IMR-90 (cell line): ENCODE measurements around the gene MYBPHL. TPM values are rescaled to one million over a fixed set of nuclear protein-coding genes. Genes with fewer than 3 reads are reported as not detected.

Experiments used
- ATAC-seq: fragments of 200-7000 bp; cut with Tn5 transposase; 2 replicates; pipeline ENCODE4 v1.9.1; 2020; ENCODE audit warnings: low read depth, mild to moderate bottlenecking, moderate library complexity
- BruUV-seq: library from RNA; stranded (reverse); fragments of 400-500 nt; replicated peaks from 2 replicates; lab custom pipeline; 2021; lab: Mats Ljungman, UMichigan
- CTCF ChIA-PET: fragments of 300-600 bp; formaldehyde crosslinking; extraction: SDS; loops from one replicate; lab custom pipeline; 2021; ENCODE audit warnings: antibody characterized with exemption; lab: Yijun Ruan, JAX
- POLR2A ChIA-PET: fragments of 300-600 bp; sonication (Branson Sonifier 250); formaldehyde crosslinking; loops from one replicate; lab custom pipeline; 2022; ENCODE audit warnings: antibody characterized with exemption; ENCODE audit not compliant: unreplicated experiment; lab: Charles Lee
- DNase-seq: peaks from one replicate; pipeline ENCODE4 v3.0.0; 2013
- H2AFZ ChIP-seq: replicated peaks from 2 replicates; pipeline ENCODE3; 2013; ENCODE audit warnings: low read length, mild to moderate bottlenecking; ENCODE audit not compliant: poor library complexity
- H2AK5ac ChIP-seq: 2 replicates; pipeline ENCODE4 v1.6.1; 2013; ENCODE audit warnings: low read depth, low read length, inconsistent platforms
- H2AK9ac ChIP-seq: replicated peaks from 2 replicates; pipeline ENCODE3; 2013; ENCODE audit warnings: mild to moderate bottlenecking, low read depth, low read length, moderate library complexity; ENCODE audit not compliant: poor library complexity
- H2BK120ac ChIP-seq: 2 replicates; pipeline ENCODE4 v1.6.1; 2013; ENCODE audit warnings: low read depth, low read length, inconsistent platforms
- H2BK15ac ChIP-seq: 3 replicates; pipeline ENCODE4 v1.6.1; 2013; ENCODE audit warnings: low read depth, low read length, inconsistent platforms
- H2BK20ac ChIP-seq: 2 replicates; pipeline ENCODE4 v1.6.1; 2013; ENCODE audit warnings: low read depth, mild to moderate bottlenecking, inconsistent platforms, low read length, moderate library complexity
- H2BK5ac ChIP-seq: 2 replicates; pipeline ENCODE4 v1.6.1; 2013; ENCODE audit warnings: mild to moderate bottlenecking, low read depth, low read length, inconsistent platforms; ENCODE audit not compliant: poor library complexity, severe bottlenecking
- H3K14ac ChIP-seq: replicated peaks from 2 replicates; pipeline ENCODE4 v1.6.1; 2013; ENCODE audit warnings: low read depth, low read length, inconsistent platforms
- H3K18ac ChIP-seq: 2 replicates; pipeline ENCODE4 v1.6.1; 2013; ENCODE audit warnings: low read depth, low read length, control low read depth
- H3K23ac ChIP-seq: 2 replicates; pipeline ENCODE4 v1.6.1; 2013; ENCODE audit warnings: low read depth, low read length, inconsistent platforms
- H3K27ac ChIP-seq: 2 replicates; pipeline ENCODE4 v1.5.1; 2013; ENCODE audit warnings: mild to moderate bottlenecking, control low read depth, low read length; ENCODE audit not compliant: insufficient read depth
- H3K27me3 ChIP-seq: 2 replicates; pipeline ENCODE4 v1.6.1; 2013; ENCODE audit warnings: low read length; ENCODE audit not compliant: control insufficient read depth, insufficient read depth
- H3K36me3 ChIP-seq: 2 replicates; pipeline ENCODE4 v1.6.1; 2013; ENCODE audit warnings: low read length, mixed read lengths; ENCODE audit not compliant: control insufficient read depth, insufficient read depth
- H3K4ac ChIP-seq: 2 replicates; pipeline ENCODE4 v1.6.1; 2013; ENCODE audit warnings: low read depth, low read length, inconsistent platforms
- H3K4me1 ChIP-seq: 2 replicates; pipeline ENCODE4 v1.6.1; 2013; ENCODE audit warnings: low read length, mixed read lengths; ENCODE audit not compliant: control insufficient read depth, insufficient read depth
- H3K4me2 ChIP-seq: 2 replicates; pipeline ENCODE4 v1.6.1; 2013; ENCODE audit warnings: low read depth, mild to moderate bottlenecking, control low read depth, low read length, moderate library complexity
- H3K4me3 ChIP-seq: 2 replicates; pipeline ENCODE4 v1.5.1; 2013; ENCODE audit warnings: low read depth, mild to moderate bottlenecking, control low read depth, low read length, moderate library complexity; ENCODE audit not compliant: insufficient read depth
- H3K56ac ChIP-seq: 2 replicates; pipeline ENCODE4 v1.6.1; 2013; ENCODE audit warnings: low read length, inconsistent platforms; ENCODE audit not compliant: insufficient read depth; ENCODE audit errors: extremely low read depth
- H3K79me1 ChIP-seq, 2 experiments: 2 replicates each; pipeline ENCODE4 v1.6.1; 2013; ENCODE audit warnings: low read length in 2 of 2, inconsistent platforms in 1 of 2, low read depth in 1 of 2
- H3K9ac ChIP-seq: 2 replicates; pipeline ENCODE4 v1.6.1; 2013; ENCODE audit warnings: low read depth, low read length, control low read depth
- H3K9me1 ChIP-seq: 2 replicates; pipeline ENCODE4 v1.6.1; 2013; ENCODE audit warnings: low read length, inconsistent platforms; ENCODE audit not compliant: insufficient read depth
- H3K9me3 ChIP-seq: 2 replicates; pipeline ENCODE4 v1.6.1; 2013; ENCODE audit warnings: low read length; ENCODE audit not compliant: control insufficient read depth, insufficient read depth
- H4K20me1 ChIP-seq: 2 replicates; pipeline ENCODE4 v1.6.1; 2013; ENCODE audit warnings: low read length, inconsistent platforms; ENCODE audit not compliant: insufficient read depth
- H4K5ac ChIP-seq: 2 replicates; pipeline ENCODE4 v1.6.1; 2013; ENCODE audit warnings: mild to moderate bottlenecking, low read depth, low read length, control low read depth
- H4K8ac ChIP-seq, 2 experiments: 2 replicates each; pipeline ENCODE4 v1.6.1; 2013; ENCODE audit warnings: low read depth in 2 of 2, low read length in 2 of 2, control low read depth in 1 of 2, inconsistent platforms in 1 of 2
- H4K91ac ChIP-seq: 2 replicates; pipeline ENCODE4 v1.6.1; 2013; ENCODE audit warnings: low read depth, low read length, inconsistent platforms; ENCODE audit not compliant: insufficient read depth
- RCOR1 ChIP-seq: IDR thresholded peaks from 2 replicates; pipeline ENCODE4 v1.6.1; 2012; ENCODE audit warnings: mild to moderate bottlenecking, low read length, improper control_type of control experiment; ENCODE audit not compliant: insufficient replicate concordance
- RFX5 ChIP-seq: IDR thresholded peaks from 2 replicates; pipeline ENCODE4 v1.8.0; 2012; ENCODE audit warnings: low read depth, mild to moderate bottlenecking, low read length, moderate library complexity
- WGBS, 2 experiments: methylation state at CpG; one replicate each; pipeline versions ENCODE4 v1.1.5 to v1.1.7; 2013; ENCODE audit warnings: missing lambda C conversion rate in 2 of 2; ENCODE audit not compliant: insufficient read length in 1 of 2; ENCODE audit errors: extremely low coverage in 2 of 2; 5-methylcytosine and 5-hydroxymethylcytosine counted together
- dilution Hi-C: fragments of 300-500 bp; cut with HindIII; formaldehyde crosslinking; loops from one replicate; pipeline ENCODE4 v1.14.3; 2018; ENCODE audit warnings: low sequenced_read_pairs; ENCODE audit not compliant: unreplicated experiment
- in situ Hi-C: fragments of 300-500 bp; cut with MboI; formaldehyde crosslinking; loops from 3 replicates; pipeline ENCODE4 v1.14.3; 2019; ENCODE audit warnings: low sequenced_read_pairs, inconsistent platforms, mixed read lengths
- intact Hi-C: fragments of 100-400 bp; cut with micrococcal nuclease; formaldehyde crosslinking; loops from 2 replicates; pipeline ENCODE4 v1.10.0; 2022
- polyA plus RNA-seq, 3 experiments: library from polyadenylated mRNA; depleted of rRNA; stranded (reverse); fragments of >200 nt; gene quantifications; 2 replicates each; pipeline ENCODE4 v1.2.3, GENCODE V29; 2012; ENCODE audit warnings: low replicate concordance in 1 of 3
- total RNA-seq: library from RNA; depleted of rRNA; stranded (reverse); fragments of >200 nt; gene quantifications from 2 replicates; pipeline ENCODE4 v1.2.3, GENCODE V29; 2012
- TF ChIP-seq, protein P1 (sequence below): fragments of 150-350 bp; IDR thresholded peaks from 2 replicates; pipeline ENCODE4 v1.6.1; 2017; ENCODE audit warnings: mild to moderate bottlenecking, antibody characterized with exemption, low read length, low read depth
- TF ChIP-seq, protein P2 (sequence below): fragments of 150-350 bp; IDR thresholded peaks from 2 replicates; pipeline ENCODE4 v1.6.1; 2016; ENCODE audit warnings: low read depth, mild to moderate bottlenecking, low read length, moderate library complexity, borderline replicate concordance

The MYBPHL gene
- total and polyA plus RNA-seq, 2 of the 4 experiments (the other 2 are of a cell fraction): 0.07 TPM; not detected in 1

DNA sequence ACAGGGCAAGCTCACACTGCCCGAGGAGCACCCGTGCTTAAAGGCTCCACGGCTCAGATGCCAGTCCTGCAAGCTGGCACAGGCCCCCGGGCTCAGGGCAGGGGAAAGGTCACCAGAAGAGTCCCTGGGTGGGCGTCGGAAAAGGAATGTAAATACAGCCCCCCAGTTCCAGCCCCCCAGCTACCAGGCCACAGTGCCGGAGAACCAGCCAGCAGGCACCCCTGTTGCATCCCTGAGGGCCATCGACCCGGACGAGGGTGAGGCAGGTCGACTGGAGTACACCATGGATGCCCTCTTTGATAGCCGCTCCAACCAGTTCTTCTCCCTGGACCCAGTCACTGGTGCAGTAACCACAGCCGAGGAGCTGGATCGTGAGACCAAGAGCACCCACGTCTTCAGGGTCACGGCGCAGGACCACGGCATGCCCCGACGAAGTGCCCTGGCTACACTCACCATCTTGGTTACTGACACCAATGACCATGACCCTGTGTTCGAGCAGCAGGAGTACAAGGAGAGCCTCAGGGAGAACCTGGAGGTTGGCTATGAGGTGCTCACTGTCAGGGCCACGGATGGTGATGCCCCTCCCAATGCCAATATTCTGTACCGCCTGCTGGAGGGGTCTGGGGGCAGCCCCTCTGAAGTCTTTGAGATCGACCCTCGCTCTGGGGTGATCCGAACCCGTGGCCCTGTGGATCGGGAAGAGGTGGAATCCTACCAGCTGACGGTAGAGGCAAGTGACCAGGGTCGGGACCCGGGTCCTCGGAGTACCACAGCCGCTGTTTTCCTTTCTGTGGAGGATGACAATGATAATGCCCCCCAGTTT lies 56.1 kb downstream of the MYBPHL start:
- ATAC-seq (no peak), DNase-seq (no peak)
- 98% methylated on average over 12 of the region's 33 CpGs; no CpG with 5 or more reads in 1 of the 2 experiments for WGBS, 2 experiments
- TF ChIP-seq RFX5 (no peak), RCOR1 (no peak)
- TF ChIP-seq, protein P1, sequence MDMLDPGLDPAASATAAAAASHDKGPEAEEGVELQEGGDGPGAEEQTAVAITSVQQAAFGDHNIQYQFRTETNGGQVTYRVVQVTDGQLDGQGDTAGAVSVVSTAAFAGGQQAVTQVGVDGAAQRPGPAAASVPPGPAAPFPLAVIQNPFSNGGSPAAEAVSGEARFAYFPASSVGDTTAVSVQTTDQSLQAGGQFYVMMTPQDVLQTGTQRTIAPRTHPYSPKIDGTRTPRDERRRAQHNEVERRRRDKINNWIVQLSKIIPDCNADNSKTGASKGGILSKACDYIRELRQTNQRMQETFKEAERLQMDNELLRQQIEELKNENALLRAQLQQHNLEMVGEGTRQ: no peak
- TF ChIP-seq, protein P2, sequence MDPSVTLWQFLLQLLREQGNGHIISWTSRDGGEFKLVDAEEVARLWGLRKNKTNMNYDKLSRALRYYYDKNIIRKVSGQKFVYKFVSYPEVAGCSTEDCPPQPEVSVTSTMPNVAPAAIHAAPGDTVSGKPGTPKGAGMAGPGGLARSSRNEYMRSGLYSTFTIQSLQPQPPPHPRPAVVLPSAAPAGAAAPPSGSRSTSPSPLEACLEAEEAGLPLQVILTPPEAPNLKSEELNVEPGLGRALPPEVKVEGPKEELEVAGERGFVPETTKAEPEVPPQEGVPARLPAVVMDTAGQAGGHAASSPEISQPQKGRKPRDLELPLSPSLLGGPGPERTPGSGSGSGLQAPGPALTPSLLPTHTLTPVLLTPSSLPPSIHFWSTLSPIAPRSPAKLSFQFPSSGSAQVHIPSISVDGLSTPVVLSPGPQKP: no peak
- H3K4me1 ChIP-seq: peaks cover 22% of the 10 kb centered on the region
- H3K4me3 ChIP-seq: no peak overlapping the region; the same call in 1 of the 2 replicates
- dilution Hi-C loops (no loop called here), in situ Hi-C loops (no loop called here), intact Hi-C loops (no loop called here)
- H3K14ac ChIP-seq: no peak overlapping the region
- no peak overlapping the region for H4K91ac ChIP-seq
- no peak overlapping the region for H2BK120ac ChIP-seq
- H3K9me1 ChIP-seq: no peaks in the 10 kb centered on the region; the same call in 1 of the 2 replicates
- no peaks in the 10 kb centered on the region for H4K20me1 ChIP-seq
- no peak overlapping the region for H3K9ac ChIP-seq
- no peaks in the 10 kb centered on the region for H3K9me3 ChIP-seq
- H3K79me1 ChIP-seq: 0 out of 4 replicates have a peak, but pooled peaks cover 0 to 8% of the 10 kb centered on the region in 2 experiments
- peak overlapping the region; percentile 67 for H2AK9ac ChIP-seq
- no peak overlapping the region for H4K5ac ChIP-seq
- no peak overlapping the region for H2BK20ac ChIP-seq
- POLR2A ChIA-PET: no interaction called here
- CTCF ChIA-PET: no interaction called here
- H2AFZ ChIP-seq: peak overlapping the region; percentile 90
- no peak overlapping the region for H3K4me2 ChIP-seq
- no peak overlapping the region for H2BK15ac ChIP-seq
- no peak overlapping the region for H4K8ac ChIP-seq
- no peak overlapping the region for H2BK5ac ChIP-seq
- H3K18ac ChIP-seq: no peak overlapping the region
- H3K27ac ChIP-seq: no peak overlapping the region
- H3K4ac ChIP-seq: no peak overlapping the region
- H3K56ac ChIP-seq: no peak overlapping the region
- no peaks in the 10 kb centered on the region for H3K36me3 ChIP-seq
- no peak overlapping the region for H3K23ac ChIP-seq
- no TSS peak for BruUV-seq
- H3K27me3 ChIP-seq: no peaks in the 10 kb centered on the region
- peak overlapping the region; percentile 53; the same call in 1 of the 2 replicates for H2AK5ac ChIP-seq
